HepG2 (cell line): Measurements from ENCODE around the gene PIP4K2C. TPM values are rescaled to one million over a fixed set of nuclear protein-coding genes. Genes with fewer than 3 reads are reported as not detected.

Experiments
- ATAC-seq: fragments of 200-7000 bp; cut with Tn5 transposase; 3 replicates; pipeline ENCODE4 v1.9.1; 2020; ENCODE audit warnings: mild to moderate bottlenecking, moderate library complexity
- BruUV-seq: library from RNA; stranded (reverse); fragments of 400-500 nt; replicated peaks from 2 replicates; lab custom pipeline; 2021; lab: Mats Ljungman, UMichigan
- CTCF ChIA-PET: fragments of 300-600 bp; formaldehyde crosslinking; extraction: SDS; loops from one replicate; lab custom pipeline; 2021; ENCODE audit warnings: low total read pairs, inconsistent platforms, low intra/inter-chr PET ratio; lab: Yijun Ruan, JAX
- POLR2A ChIA-PET: fragments of 350-600 bp; sonication (Branson Sonifier 250); formaldehyde crosslinking; loops from one replicate; lab custom pipeline; 2020; ENCODE audit warnings: antibody characterized with exemption, inconsistent platforms; lab: Yijun Ruan, JAX
- DNase-seq: peaks from one replicate; pipeline ENCODE4 v3.0.0-alpha.2; 2015; ENCODE audit warnings: low spot score
- FAIRE-seq: peaks from 3 replicates; lab custom pipeline; 2011; peaks lifted over from hg19 to GRCh38; lab: Jason Lieb, UNC
- H2AFZ ChIP-seq: one replicate; pipeline ENCODE4 v1.6.1; 2011; ENCODE audit warnings: low read length, inconsistent platforms
- H3K27ac ChIP-seq: fragments of 300-600 bp; 3 replicates; pipeline ENCODE4 v1.8.0; 2011; ENCODE audit warnings: mixed run types, mild to moderate bottlenecking, mixed read lengths, low read length, inconsistent platforms; ENCODE audit not compliant: insufficient read depth; ENCODE audit errors: extremely low read length
- H3K27me3 ChIP-seq, 2 experiments: fragments of 200-600 bp in 1 of 2; 2 replicates in 1 of 2; 3 replicates in 1 of 2; pipeline versions ENCODE4 v1.6.0 to v1.8.0; 2011; ENCODE audit warnings: low read length in 2 of 2, mild to moderate bottlenecking in 2 of 2, moderate library complexity in 2 of 2, inconsistent platforms in 1 of 2; ENCODE audit not compliant: insufficient read depth in 2 of 2, control insufficient read depth in 1 of 2
- H3K36me3 ChIP-seq, 2 experiments: fragments of 200-600 bp in 1 of 2; replicated peaks in 1 of 2; 2 replicates in 1 of 2; 3 replicates in 1 of 2; pipeline versions ENCODE4 v1.5.1 to v1.8.0; 2011; ENCODE audit warnings: low read length in 2 of 2, inconsistent platforms in 1 of 2; ENCODE audit not compliant: insufficient read depth in 2 of 2, control insufficient read depth in 1 of 2
- H3K4me1 ChIP-seq: 2 replicates; pipeline ENCODE4 v1.5.1; 2012; ENCODE audit warnings: low read length, inconsistent platforms; ENCODE audit not compliant: insufficient read depth
- H3K4me2 ChIP-seq: 2 replicates; pipeline ENCODE4 v1.6.0; 2011; ENCODE audit warnings: low read depth, low read length, inconsistent platforms
- H3K4me3 ChIP-seq, 3 experiments: fragments of 200-600 bp in 1 of 3; sonication (generic), shearing (Covaris generic) in 1 of 3; replicated peaks in 1 of 3; 2 replicates each; pipeline ENCODE4 v1.5.1; 2011 to 2016; ENCODE audit warnings: low read length in 3 of 3, inconsistent platforms in 2 of 3, low read depth in 2 of 3, mild to moderate bottlenecking in 2 of 3, control low read depth in 1 of 3, mixed read lengths in 1 of 3; ENCODE audit not compliant: insufficient read depth in 1 of 3
- H3K79me2 ChIP-seq: one replicate; pipeline ENCODE4 v1.6.1; 2011; ENCODE audit warnings: low read length, inconsistent platforms; ENCODE audit not compliant: insufficient read depth
- H3K9ac ChIP-seq: 2 replicates; pipeline ENCODE4 v1.6.0; 2011; ENCODE audit warnings: mild to moderate bottlenecking, low read depth, low read length, inconsistent platforms; ENCODE audit not compliant: insufficient read depth
- H3K9me3 ChIP-seq: 2 replicates; pipeline ENCODE4 v1.5.1; 2012; ENCODE audit warnings: mild to moderate bottlenecking, low read length
- H4K20me1 ChIP-seq: 2 replicates; pipeline ENCODE4 v1.6.0; 2011; ENCODE audit warnings: inconsistent platforms, mild to moderate bottlenecking, low read length, moderate library complexity; ENCODE audit not compliant: insufficient read depth
- CHD4 ChIP-seq: fragments of 200-600 bp; sonication (generic); IDR thresholded peaks from 2 replicates; pipeline ENCODE4 v1.7.0; 2017; ENCODE audit warnings: mild to moderate bottlenecking, low read length, borderline replicate concordance
- EZH2 ChIP-seq: conservative IDR thresholded peaks from 2 replicates; pipeline ENCODE4 v1.6.1; 2012; ENCODE audit warnings: mild to moderate bottlenecking, low read depth, low read length, moderate library complexity
- GABPB1 ChIP-seq: IDR thresholded peaks from 2 replicates; pipeline ENCODE4 v1.6.1; 2016; ENCODE audit warnings: mild to moderate bottlenecking, missing genetic modification reagents, moderate library complexity, missing compliant biosample characterization
- TEAD3 ChIP-seq: optimal IDR thresholded peaks from 2 replicates; pipeline ENCODE3; 2016; ENCODE audit warnings: borderline replicate concordance
- TGIF2 ChIP-seq: IDR thresholded peaks from 2 replicates; pipeline ENCODE4 v1.6.1; 2016; ENCODE audit warnings: control low read depth, missing compliant biosample characterization
- ZEB1 ChIP-seq: IDR thresholded peaks from 2 replicates; pipeline ENCODE4 v1.6.1; 2012; ENCODE audit warnings: mild to moderate bottlenecking, low read depth, inconsistent platforms; ENCODE audit not compliant: insufficient replicate concordance
- ZNF10 ChIP-seq: sonication (generic); formaldehyde crosslinking; IDR thresholded peaks from 2 replicates; pipeline ENCODE4 v1.4.0; 2020; ENCODE audit warnings: mild to moderate bottlenecking, low read depth, missing genetic modification reagents, borderline replicate concordance
- ZNF614 ChIP-seq: IDR thresholded peaks from 2 replicates; pipeline ENCODE4 v1.6.1; 2018; ENCODE audit warnings: missing biosample characterization, missing genetic modification reagents, inconsistent platforms, borderline replicate concordance
- ZNF724P ChIP-seq: sonication (generic); formaldehyde crosslinking; IDR thresholded peaks from 2 replicates; pipeline ENCODE4 v1.8.0; 2022; ENCODE audit warnings: missing genetic modification reagents, borderline replicate concordance
- ZNF768 ChIP-seq: sonication (generic); formaldehyde crosslinking; IDR thresholded peaks from 2 replicates; pipeline ENCODE4 v1.4.0; 2020; ENCODE audit warnings: missing genetic modification reagents
- WGBS: methylation state at CpG from one replicate; pipeline ENCODE4 v1.1.6; 2017; ENCODE audit warnings: low lambda C conversion rate; 5-methylcytosine and 5-hydroxymethylcytosine counted together
- in situ Hi-C: cut with HindIII; loops from 2 replicates; pipeline ENCODE4 v1.10.0; 2017; ENCODE audit warnings: low pct_unique_long_range_greater_than_20kb; ENCODE audit not compliant: extremely low pct_ligation_motif_present
- intact Hi-C: fragments of 100-400 bp; cut with micrococcal nuclease; formaldehyde crosslinking; loops from one replicate; pipeline ENCODE4 v1.10.0; 2022; ENCODE audit not compliant: unreplicated experiment
- polyA plus RNA-seq, 8 experiments: library from polyadenylated mRNA; depleted of rRNA in 3 of 8; stranded (reverse) in 7 of 8; unstranded in 1 of 8; fragments of >200 nt; fragmentation: Illumina TruSeq in 4 of 8; extraction: Trizol in 4 of 8; gene quantifications; 2 replicates each; pipeline versions ENCODE4 v1.2.1 to v1.2.3, GENCODE V29; 2011 to 2016; ENCODE audit warnings: low read depth in 4 of 8, missing spikeins in 1 of 8, mixed read lengths in 1 of 8; ENCODE audit not compliant: insufficient read depth in 1 of 8
- total RNA-seq, 5 experiments: library from RNA; depleted of rRNA; stranded (reverse); fragments of >200 nt; fragmentation: Illumina TruSeq; extraction: Trizol; gene quantifications; 2 replicates each; pipeline ENCODE4 v1.2.3, GENCODE V29; 2016; ENCODE audit warnings: low read depth in 1 of 5
- TF ChIP-seq, protein P1 (sequence below): sonication (generic); formaldehyde crosslinking; IDR thresholded peaks from 2 replicates; pipeline ENCODE4 v1.5.0; 2020; ENCODE audit warnings: mild to moderate bottlenecking, missing genetic modification reagents

Gene PIP4K2C
- total and polyA plus RNA-seq, 2 of the 13 experiments (the other 11 are each of a cell fraction or from before 2014, with no cell fraction given): 23.3 to 26.4 TPM

DNA sequence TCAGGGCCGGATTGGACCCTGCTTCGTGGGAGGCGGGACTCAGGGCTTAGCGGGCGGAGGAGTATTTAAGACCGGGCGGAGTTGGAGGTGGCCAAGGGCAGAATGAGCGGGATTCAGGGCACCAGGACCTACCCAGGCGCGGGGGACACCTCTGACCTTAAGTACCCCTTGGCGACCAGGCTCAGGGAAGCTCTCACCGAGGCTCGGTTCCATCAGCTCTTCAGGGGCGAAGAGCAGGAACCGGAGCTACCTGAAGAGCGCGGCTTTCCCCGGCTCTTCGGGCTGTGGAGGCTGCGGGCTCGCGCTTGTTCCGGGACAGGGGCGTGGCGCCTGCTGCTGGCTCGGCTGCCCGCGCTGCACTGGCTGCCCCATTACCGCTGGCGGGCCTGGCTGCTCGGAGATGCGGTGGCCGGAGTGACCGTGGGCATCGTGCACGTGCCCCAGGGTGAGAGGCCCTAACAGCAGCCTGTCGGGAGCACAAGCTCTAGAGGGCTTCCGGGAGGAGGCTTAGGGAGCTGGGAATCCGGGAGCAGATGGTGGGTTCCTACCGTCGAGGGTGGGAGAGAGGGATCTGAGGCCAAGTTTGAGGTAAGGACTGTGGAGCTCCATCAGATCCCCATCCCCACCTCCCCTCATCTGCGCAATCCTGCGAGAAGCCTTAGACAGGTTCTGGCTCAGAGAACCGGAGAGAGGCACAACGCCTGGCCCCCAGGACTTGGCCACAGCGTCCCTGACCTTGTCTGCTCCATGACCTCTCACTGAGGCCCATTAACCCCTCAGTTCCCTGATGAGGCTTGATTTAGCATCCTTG, 28.6 kb downstream of the PIP4K2C start (continued):
- TF ChIP-seq, protein P1, sequence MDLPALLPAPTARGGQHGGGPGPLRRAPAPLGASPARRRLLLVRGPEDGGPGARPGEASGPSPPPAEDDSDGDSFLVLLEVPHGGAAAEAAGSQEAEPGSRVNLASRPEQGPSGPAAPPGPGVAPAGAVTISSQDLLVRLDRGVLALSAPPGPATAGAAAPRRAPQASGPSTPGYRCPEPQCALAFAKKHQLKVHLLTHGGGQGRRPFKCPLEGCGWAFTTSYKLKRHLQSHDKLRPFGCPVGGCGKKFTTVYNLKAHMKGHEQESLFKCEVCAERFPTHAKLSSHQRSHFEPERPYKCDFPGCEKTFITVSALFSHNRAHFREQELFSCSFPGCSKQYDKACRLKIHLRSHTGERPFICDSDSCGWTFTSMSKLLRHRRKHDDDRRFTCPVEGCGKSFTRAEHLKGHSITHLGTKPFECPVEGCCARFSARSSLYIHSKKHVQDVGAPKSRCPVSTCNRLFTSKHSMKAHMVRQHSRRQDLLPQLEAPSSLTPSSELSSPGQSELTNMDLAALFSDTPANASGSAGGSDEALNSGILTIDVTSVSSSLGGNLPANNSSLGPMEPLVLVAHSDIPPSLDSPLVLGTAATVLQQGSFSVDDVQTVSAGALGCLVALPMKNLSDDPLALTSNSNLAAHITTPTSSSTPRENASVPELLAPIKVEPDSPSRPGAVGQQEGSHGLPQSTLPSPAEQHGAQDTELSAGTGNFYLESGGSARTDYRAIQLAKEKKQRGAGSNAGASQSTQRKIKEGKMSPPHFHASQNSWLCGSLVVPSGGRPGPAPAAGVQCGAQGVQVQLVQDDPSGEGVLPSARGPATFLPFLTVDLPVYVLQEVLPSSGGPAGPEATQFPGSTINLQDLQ (CRISPR knock-in tag): no peak
- no peak for TF ChIP-seq ZNF10 (CRISPR knock-in tag)
- no peak for TF ChIP-seq ZNF768 (CRISPR knock-in tag)
- TF ChIP-seq CHD4: no peak
- TF ChIP-seq TGIF2: no peak

DNA sequence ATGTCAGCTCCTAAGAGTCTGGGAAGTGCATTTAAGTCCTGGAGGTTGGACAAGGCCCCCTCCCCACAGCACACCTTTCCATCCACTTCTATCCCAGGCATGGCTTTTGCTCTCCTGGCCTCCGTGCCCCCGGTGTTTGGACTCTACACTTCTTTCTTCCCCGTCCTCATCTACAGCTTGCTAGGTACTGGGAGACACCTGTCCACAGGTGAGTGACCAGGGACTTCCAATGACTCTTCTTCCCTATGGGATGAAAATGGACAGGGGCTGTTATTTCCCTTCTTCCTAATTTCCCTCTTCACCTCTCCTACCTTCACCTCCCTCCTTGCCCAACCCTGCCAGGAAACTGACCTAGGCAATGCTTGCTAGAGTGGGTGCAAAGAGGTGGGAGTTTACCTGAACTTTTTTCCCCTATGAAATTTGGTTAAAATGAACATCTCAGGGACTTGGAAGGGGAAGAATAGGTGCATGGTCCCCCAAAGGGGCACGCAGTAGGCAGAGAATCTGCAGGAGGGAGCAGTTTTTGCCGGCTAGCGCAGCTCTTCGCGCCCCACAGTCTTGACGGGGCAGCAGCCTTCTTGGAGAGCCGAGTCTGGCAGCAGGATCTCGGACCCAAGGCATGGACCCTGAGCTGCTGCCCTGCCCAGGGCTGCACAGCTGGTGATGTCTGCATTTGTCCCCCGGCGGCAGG, 29.4 kb downstream of the PIP4K2C start:
- POLR2A ChIA-PET: interaction anchor here (0.6 to 2.7 kb wide), 6 partner anchors 9 to 100 kb away, joined by 3 to 19 read pairs (median 6); partner anchors contain the start of genes ARHGEF25 and DDIT3
- in situ Hi-C loops: loop anchor here (5.0 kb wide), 1 partner anchor 38 kb away; no protein-coding TSS in a partner anchor

More for the DNA sequence above, 29.4 kb downstream of the PIP4K2C start:
- TF ChIP-seq ZNF724P (no peak), ZEB1 (peak; percentile 60), EZH2 (peak; percentile 43; the same call in 1 of the 2 replicates), TEAD3 (CRISPR knock-in tag) (peak; percentile 3), ZNF614 (CRISPR knock-in tag) (no peak), GABPB1 (CRISPR knock-in tag) (0 out of 2 replicates have a peak, but pooled peaks have one; percentile 17)
- no peak for FAIRE-seq
- WGBS: 22% methylated on average over 10 of the region's 13 CpGs
- Histone ChIP-seq H3K4me2 (peak overlapping the region; percentile 85), H3K27me3 (peaks cover 16 to 50% of the 10 kb centered on the region in 2 experiments), H3K4me3 (peak overlapping the region in 1 of 3 experiments; percentile 70; a peak in 1 of 6 replicates), H2AFZ (no peak overlapping the region), H3K27ac (no peak overlapping the region), H3K36me3 (no peaks in the 10 kb centered on the region), H3K4me1 (peaks cover 35% of the 10 kb centered on the region), H3K9me3 (no peaks in the 10 kb centered on the region), H4K20me1 (no peaks in the 10 kb centered on the region), H3K9ac (no peak overlapping the region), H3K79me2 (no peaks in the 10 kb centered on the region)
- DNase-seq: no peak
- no TSS peak for BruUV-seq
- CTCF ChIA-PET: interaction anchor here (1.5 to 4.2 kb wide), 2 partner anchors 36 to 40 kb away, joined by 4 to 53 read pairs; no protein-coding TSS in a partner anchor
- no peak for ATAC-seq
- intact Hi-C loops: loop anchor here (5.0 kb wide), 1 partner anchor 98 kb away; the partner anchor contains the start of genes DDIT3 and MBD6
